NCI-H69 (cell line): ENCODE measurements around the gene LRFN4.
"Not testable (repeated sequence)": the region's sequence is repeated elsewhere in the genome, so short reads cannot be mapped to it uniquely, and the experiment has no call there.

Experiments used
- DNase-seq: peaks from one replicate; lab custom pipeline; 2025; lab: John Stamatoyannopoulos, UW

The LRFN4 gene

GRCh38 chr11:66856496-66857233 lies at the start of gene LRFN4:
Gene LRFN4, plus strand, starts transcription at chr11:66857064. Its CDS starts 681 bp downstream, at chr11:66857745.
- DNase-seq, result peak; percentile 91

DNA sequence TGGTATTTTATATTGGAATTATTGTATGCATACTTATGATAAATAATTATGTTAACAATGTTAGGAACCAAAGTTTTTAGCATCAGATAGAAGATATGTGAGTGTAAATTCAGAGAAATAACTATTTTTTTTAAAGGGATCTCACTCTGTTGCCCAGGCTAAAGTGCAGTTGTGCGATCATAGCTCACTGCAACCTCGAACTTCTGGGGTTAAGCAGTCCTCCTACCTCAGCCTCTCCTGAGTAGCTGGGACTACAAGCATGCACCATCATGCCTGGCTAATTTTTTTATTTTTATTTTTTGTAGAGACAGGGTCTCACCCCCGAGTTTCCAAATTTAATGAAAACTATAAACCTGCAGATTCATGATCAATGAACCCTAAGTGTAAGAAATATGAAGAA lies 47.3 kb upstream of the LRFN4 start:
- no peak for DNase-seq

DNA sequence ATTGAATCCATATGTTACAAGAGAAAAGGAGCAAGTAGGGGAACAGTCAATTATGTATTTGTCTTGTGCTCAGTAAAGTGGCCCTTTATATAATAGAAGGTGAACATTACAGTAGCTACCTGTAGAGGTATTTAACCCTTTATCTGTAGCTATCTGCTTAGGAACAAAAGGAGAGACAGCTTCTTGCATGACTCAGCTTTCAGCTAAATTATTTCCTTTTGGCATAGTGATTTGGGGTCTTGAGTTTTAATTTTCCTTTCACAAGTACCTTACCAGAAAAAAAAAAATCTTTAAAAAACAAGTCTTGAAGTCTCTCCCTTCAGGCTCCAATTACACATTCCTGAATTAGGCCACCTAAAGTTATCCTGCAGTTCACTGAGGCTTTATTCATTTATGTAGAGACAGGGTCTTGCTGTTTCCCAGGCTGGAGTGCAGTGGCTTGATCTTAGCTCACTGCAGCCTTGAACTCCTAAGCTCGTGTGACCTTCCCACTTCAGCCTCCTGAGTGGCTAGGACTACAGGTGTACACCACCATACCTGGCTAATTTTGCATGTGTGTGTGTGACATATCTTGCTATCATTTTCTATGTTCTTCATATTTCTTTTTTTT lies 46.2 kb upstream of the LRFN4 start:
- no peak for DNase-seq

- DNase-seq, result no peak
These were observed 42.2 kb upstream of the LRFN4 start for GRCh38 chr11:66814678-66815077.

GRCh38 chr11:66815646-66816045 lies 41.2 kb upstream of the LRFN4 start:
- no peak for DNase-seq

DNA sequence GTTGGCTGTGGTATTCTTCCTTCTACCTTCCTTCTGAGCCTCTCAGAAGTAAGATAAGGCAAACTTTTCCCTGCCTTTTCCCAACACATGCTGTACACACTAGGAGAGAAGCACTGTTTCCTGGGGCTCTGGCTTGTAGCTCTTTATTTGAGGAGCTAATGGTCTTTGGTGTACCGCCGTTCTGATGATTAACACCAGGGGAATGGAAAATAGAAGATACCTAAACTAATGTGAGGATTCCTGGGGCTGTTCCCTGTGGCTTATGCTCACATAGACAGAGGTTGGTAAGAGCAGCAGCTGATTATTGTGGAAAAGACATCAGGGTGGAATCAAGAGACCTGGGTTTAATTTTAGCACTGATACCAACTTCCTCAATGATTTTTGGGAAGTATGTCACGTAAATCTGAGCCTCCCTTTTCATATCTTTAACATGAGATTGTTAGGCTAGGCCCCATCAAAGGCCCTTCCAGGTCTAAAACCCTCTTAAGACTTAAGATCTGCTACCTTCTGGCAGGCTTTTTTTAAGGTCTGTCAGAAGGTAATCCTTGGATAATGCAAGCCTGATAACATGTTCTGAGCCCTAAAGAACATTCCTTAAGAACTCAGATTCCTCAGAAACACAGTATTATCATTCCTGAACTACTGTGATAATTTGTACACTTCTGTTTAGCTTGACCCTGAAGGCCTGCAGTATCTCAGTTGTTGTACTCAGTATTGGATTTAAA lies 38.5 kb upstream of the LRFN4 start:
- no peak for DNase-seq

- no peak for DNase-seq
These were observed 36.5 kb upstream of the LRFN4 start for GRCh38 chr11:66820381-66820780.

GRCh38 chr11:66820901-66821300 lies 36.0 kb upstream of the LRFN4 start:
- no peak for DNase-seq

DNA sequence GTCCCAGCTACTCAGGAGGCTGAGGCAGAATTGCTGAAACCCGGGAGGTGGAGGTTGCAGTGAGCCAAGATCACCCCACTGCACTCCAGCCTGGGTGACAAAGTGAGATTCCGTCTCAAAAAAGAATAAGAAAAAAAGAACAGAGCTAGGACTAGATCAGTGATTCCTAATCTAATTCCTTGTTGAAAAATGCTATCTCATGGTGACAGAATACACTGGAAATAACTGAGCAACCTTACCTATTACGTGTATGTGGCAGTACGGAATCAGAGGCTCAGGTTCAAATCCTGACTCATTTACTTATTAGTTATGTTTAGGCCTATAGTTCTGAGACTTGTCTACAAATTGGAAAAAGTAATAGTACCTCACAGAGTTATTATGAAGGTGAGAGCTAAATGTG lies 33.2 kb upstream of the LRFN4 start:
- no peak for DNase-seq

DNA sequence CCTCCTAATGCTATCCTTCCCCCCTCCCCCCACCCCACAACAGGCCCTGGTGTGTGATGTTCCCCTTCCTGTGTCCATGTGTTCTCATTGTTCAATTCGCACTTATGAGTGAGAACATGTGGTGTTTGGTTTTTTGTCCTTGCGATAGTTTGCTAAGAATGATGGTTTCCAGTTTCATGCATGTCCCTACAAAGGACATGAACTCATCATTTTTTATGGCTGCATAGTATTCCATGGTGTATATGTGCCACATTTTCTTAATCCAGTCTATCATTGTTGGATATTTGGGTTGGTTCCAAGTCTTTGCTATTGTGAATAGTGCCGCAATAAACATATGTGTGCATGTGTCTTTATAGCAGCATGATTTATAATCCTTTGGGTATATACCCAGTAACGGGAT lies 32.3 kb upstream of the LRFN4 start:
- DNase-seq, result not testable (repeated sequence)

GRCh38 chr11:66834539-66834845 lies 22.4 kb upstream of the LRFN4 start:
- DNase-seq, result no peak

DNA sequence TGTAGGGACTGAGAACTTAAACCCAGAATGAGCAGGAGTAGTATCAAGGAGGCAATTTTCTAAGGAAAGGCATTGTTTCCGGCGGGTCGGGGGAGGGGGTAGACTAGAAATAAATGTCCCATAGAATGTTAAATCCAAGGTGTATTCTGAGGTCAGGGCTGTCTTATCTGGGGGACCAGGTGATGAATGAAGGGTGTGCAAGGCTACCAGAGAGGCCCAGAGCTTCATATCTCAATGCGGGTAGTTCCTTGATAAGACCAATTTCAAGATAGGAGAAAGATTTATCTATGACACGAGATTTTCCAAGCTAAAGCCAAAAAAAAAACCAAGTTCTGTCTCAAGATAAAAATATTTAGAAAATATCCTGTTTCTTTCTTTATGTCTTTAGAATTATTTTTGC lies 21.9 kb upstream of the LRFN4 start:
- DNase-seq, result no peak

- no peak for DNase-seq
These were observed 21.0 kb upstream of the LRFN4 start for GRCh38 chr11:66835768-66836405.

DNA sequence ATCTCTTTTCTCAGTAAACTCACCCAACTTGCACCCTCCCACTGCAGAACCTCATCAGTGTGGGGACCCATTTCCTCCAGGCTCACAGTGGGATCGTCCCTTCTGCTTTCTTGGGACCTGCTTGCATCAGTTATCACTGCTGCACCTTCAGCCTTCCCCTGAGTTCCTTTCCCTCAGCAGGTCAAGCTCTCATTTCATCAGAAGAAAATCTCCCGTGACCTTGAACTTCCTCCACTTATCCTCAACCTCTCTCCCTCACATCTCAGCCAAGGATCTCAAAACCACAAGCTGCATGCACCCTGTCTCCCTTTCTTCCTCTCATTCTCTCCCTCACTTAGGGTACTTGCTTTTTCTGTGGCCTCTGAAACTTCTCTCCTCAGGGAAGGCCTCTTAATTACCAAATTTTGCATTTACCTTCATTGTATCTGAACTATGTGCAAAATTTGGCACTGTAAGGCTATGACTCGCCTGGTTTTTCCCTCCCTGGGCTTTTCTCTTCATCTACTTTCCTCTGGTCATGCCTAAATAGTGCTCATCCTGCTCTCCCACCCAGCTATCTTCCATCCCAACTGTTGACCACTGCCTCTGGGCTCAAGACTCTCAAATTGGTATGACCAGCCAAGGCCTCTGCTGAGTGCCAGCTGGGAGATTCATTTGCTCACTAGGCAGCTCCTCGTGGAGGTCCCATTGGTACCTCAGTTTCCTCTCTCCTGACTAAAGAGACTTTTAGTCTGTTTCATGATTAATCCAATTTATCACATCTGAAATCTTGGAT lies 16.4 kb upstream of the LRFN4 start:
- no peak for DNase-seq

GRCh38 chr11:66841861-66842260 lies 15.0 kb upstream of the LRFN4 start:
- no peak for DNase-seq

DNA sequence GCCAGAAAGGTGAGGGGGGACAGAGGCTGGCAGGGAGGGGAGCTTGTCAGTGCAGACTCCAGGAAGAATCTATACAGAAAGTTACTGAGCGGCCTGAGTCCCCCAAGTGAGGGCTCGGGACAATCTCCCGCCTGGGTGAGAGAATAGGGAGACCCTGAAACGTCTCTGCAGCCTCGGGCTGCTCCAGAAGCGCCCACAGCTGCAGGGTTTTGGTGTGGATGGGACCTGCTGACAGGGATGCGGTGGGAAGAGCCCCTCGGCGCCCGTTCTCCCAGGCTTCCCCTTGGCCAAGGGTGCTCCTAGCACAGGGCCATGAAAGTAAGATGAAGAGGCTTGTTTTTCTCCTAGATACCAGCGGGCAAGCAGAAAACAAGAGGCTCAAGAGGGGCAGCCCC lies 14.4 kb upstream of the LRFN4 start:
- DNase-seq, result no peak

DNA sequence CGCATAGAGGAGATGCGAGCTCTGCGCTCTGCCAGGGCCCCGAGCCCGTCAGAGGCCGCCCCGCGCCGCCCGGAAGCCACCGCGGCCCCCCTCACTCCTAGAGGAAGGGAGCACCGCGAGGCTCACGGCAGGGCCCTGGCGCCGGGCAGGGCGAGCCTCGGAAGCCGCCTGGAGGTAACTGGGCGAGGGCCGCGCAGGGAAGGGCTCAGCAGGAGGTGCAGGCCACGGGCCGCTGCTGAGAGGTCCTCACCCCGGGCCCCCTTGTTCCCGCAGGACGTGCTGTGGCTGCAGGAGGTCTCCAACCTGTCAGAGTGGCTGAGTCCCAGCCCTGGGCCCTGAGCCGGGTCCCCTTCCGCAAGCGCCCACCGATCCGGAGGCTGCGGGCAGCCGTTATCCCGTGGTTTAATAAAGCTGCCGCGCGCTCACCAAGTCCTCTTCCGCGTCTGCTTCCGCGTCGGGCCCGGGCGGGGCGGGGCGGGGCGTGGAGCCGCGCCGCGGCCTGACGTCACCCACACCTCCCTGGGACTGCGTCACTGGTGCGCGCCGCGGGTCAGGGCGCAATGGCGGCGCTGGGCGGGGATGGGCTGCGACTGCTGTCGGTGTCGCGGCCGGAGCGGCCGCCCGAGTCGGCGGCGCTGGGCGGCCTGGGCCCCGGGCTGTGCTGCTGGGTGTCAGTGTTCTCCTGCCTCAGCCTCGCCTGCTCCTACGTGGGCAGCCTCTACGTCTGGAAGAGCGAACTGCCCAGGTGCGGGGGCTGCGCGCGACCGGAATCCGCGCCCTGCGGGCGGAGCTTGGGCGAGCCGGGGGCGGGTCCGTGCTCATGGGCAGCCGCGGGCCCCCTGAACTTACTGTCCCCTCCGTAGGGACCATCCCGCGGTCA lies 13.7 kb upstream of the LRFN4 start, which contains the start of gene RCE1:
RCE1 (plus strand) TSS at position 546 of the 880 bp plus-strand sequence; CDS start at position 561, 15 bp downstream.
- peak; percentile 97 for DNase-seq

DNA sequence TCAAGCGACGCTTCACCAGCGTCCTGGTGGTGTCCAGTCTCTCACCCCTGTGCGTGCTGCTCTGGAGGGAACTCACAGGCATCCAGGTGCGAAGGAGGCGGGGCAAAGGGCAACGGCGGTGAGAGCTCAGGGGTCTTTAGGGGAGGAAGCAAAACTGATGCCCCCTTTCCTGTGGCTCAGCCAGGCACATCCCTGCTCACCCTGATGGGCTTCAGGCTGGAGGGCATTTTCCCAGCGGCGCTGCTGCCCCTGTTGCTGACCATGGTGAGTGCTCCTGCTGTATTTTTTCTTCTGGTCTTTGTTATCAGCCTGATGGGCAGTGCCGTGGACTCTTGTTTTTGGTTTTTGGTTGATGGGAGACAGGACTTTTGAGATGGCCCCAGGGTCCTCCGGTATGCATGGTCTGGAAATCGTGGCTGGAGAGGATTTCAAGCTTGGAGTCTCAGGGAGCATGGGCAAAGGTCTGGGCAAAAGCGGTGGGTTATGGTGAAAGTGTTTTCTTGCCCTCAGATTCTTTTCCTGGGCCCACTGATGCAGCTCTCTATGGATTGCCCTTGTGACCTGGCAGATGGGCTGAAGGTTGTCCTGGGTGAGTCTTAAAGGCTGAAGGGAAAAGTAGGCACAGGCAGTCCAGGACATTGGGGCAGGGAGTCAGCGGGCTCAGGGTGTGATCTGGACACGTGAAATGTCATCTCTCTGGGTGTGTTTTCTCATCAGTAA lies 12.9 kb upstream of the LRFN4 start:
- no peak for DNase-seq

GRCh38 chr11:66844496-66845142 lies 12.2 kb upstream of the LRFN4 start:
- DNase-seq, result no peak
